ENCODE results near the gene ANKRD33B. TPM values are rescaled to one million over a fixed set of nuclear protein-coding genes. Genes with fewer than 3 reads are reported as not detected.
"Not testable (repeated sequence)": the region's sequence is repeated elsewhere in the genome, so short reads cannot be mapped to it uniquely, and the experiment has no call there.

The ANKRD33B gene
- total RNA-seq = 1 to 10 TPM; 3.3 to 5.3 (median 3.8) TPM

DNA sequence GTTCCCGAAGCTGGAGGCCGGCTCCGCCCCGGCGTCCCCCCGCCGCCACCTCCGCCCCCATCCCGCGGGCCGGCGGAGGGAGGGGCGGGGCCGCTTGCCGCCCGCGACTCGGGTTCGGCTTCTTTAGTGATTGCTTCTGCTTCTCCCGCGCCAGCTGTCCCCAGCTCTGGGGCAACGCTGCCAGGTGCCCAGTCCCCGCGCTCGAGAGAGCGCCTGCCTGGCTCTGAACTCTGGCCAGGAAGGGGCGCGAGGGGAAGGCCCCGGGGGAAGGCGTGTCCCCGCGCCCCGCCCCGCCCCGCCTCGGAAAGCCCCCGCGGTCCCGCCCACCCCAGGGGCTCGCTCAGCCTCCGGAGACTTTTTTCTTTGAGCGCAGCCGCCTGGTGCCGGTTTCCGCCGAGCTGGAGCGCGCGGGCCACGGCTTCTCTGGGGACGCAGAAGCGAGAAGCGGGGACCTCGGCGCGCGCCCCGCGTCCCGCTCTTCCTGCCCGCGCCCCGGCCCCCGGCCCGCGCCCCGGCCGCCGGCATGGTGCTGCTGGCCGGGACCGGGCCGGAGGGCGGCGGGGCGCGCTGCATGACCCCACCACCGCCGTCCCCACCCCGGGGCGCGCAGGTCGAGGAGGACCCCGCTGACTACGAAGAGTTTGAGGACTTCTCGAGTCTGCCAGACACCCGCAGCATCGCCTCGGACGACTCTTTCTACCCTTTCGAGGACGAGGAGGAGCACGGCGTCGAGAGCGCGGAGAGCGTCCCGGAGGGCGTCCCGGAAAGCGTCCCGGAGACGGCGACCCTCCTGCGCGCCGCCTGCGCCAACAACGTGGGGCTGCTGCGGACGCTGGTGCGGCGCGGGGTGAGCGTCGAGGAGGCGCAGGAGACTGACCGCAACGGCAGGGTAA lies at the start of gene ANKRD33B:
ANKRD33B (plus strand) TSS at position 126 of the 893 bp plus-strand sequence; CDS start at position 524, 398 bp downstream.
- Histone ChIP-seq H3K4me1 (peaks cover 0 to 6% of the 10 kb centered on the region in 2 donors), H3K9me3 (no peaks in the 10 kb centered on the region), H3K27me3 (peaks cover 3 to 22% of the 10 kb centered on the region in 2 donors), H3K36me3 (no peaks in the 10 kb centered on the region), H3K4me3 (peak within 1 kb of the TSS; percentile 62 to 86 (median 69)), H3K27ac (peak within 1 kb of the TSS; percentile 50 to 88)
- no peak for TF ChIP-seq POLR2A (IDR thresholded peaks at IDR 0.05)
- TF ChIP-seq, protein P1, sequence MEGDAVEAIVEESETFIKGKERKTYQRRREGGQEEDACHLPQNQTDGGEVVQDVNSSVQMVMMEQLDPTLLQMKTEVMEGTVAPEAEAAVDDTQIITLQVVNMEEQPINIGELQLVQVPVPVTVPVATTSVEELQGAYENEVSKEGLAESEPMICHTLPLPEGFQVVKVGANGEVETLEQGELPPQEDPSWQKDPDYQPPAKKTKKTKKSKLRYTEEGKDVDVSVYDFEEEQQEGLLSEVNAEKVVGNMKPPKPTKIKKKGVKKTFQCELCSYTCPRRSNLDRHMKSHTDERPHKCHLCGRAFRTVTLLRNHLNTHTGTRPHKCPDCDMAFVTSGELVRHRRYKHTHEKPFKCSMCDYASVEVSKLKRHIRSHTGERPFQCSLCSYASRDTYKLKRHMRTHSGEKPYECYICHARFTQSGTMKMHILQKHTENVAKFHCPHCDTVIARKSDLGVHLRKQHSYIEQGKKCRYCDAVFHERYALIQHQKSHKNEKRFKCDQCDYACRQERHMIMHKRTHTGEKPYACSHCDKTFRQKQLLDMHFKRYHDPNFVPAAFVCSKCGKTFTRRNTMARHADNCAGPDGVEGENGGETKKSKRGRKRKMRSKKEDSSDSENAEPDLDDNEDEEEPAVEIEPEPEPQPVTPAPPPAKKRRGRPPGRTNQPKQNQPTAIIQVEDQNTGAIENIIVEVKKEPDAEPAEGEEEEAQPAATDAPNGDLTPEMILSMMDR (IDR thresholded peaks at IDR 0.05) = no peak
- TF ChIP-seq POLR2AphosphoS5 (IDR thresholded peaks at IDR 0.05) = no peak
- no peak for DNase-seq (ENCODE audit: low spot score in 2 of 2)
- intact Hi-C loops (cut with DNase I; ENCODE audit: low total_unique reads) = no loop called here

DNA sequence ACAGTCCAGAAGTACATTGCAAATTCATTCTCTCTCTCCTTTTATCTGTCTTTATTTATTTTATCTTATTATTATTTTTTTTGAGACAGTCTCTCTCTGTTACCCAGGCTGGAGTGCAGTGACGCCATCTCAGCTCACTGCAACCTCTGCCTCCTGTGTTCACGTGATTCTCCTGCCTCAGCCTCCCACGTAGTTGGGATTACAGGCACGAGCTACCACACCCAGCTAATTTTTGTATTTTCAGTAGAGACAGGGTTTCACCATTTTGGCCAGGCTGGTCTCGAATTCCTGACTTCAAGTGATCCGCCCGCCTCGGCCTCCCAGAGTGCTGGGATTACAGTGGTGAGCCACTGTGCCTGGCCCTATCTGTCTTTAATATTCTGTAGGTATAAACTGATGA lies 49.3 kb upstream of the ANKRD33B start:
- DNase-seq (ENCODE audit: low spot score in 2 of 2); H3K4me3 ChIP-seq; H3K27ac ChIP-seq; H3K4me1 ChIP-seq; H3K27me3 ChIP-seq; H3K9me3 ChIP-seq; H3K36me3 ChIP-seq; intact Hi-C loops (cut with DNase I; ENCODE audit: low total_unique reads): not testable (repeated sequence)

DNA sequence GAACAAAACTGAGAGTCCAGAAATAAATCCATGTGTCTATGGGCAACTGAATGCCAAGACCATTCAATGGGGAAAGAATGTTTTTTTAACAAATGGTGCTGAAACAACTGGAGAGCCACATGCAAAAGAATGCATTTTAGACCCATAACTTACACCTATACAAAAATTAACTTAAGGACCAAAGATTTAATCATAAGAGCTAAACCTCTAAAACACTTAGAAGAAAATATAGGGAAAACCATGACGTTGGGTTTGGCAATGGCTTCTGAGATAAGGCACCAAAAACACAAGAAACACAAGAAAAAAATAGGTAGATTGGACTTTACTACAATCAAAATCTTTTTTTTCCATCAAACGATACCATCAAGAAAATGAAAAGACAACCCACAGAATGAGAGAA lies 48.4 kb upstream of the ANKRD33B start:
- intact Hi-C loops (cut with DNase I; ENCODE audit: low total_unique reads) = no loop called here
- no peaks in the 10 kb centered on the region for H3K9me3 ChIP-seq
- no peak overlapping the region for H3K4me3 ChIP-seq
- no peaks in the 10 kb centered on the region for H3K4me1 ChIP-seq
- H3K27ac ChIP-seq = no peak overlapping the region
- H3K27me3 ChIP-seq = no peaks in the 10 kb centered on the region
- DNase-seq (ENCODE audit: low spot score in 2 of 2) = no peak
- TF ChIP-seq POLR2AphosphoS5 (IDR thresholded peaks at IDR 0.05) (no peak), POLR2A (IDR thresholded peaks at IDR 0.05) (no peak)
- TF ChIP-seq, protein P1 (IDR thresholded peaks at IDR 0.05) = no peak
- H3K36me3 ChIP-seq = no peaks in the 10 kb centered on the region

DNA sequence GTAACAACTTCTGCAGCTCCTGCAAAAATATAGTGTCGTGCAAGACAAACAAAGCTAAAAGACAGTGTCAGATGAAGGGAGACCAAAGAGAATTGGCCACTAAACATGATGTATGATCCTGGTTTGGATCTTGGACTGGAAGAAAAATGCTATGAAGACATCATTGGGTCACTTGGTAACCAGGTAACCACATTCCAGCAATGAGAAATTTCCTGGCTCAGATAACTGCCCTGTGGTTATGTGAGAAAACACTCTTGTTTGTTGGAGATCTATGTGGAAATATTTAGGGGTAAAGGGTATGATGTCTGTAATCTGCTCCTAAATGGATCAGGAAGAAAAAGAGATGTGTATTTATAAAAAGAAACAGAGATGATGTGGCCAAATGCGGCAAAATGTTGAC lies 45.5 kb upstream of the ANKRD33B start:
- no peaks in the 10 kb centered on the region for H3K4me1 ChIP-seq
- intact Hi-C loops (cut with DNase I; ENCODE audit: low total_unique reads) = no loop called here
- H3K9me3 ChIP-seq = no peaks in the 10 kb centered on the region
- no peaks in the 10 kb centered on the region for H3K36me3 ChIP-seq
- no peak overlapping the region for H3K4me3 ChIP-seq
- no peak for DNase-seq (ENCODE audit: low spot score in 2 of 2)
- H3K27me3 ChIP-seq = no peaks in the 10 kb centered on the region
- TF ChIP-seq, protein P1 (IDR thresholded peaks at IDR 0.05) = no peak
- TF ChIP-seq POLR2A (IDR thresholded peaks at IDR 0.05) (no peak), POLR2AphosphoS5 (IDR thresholded peaks at IDR 0.05) (no peak)
- H3K27ac ChIP-seq = no peak overlapping the region

DNA sequence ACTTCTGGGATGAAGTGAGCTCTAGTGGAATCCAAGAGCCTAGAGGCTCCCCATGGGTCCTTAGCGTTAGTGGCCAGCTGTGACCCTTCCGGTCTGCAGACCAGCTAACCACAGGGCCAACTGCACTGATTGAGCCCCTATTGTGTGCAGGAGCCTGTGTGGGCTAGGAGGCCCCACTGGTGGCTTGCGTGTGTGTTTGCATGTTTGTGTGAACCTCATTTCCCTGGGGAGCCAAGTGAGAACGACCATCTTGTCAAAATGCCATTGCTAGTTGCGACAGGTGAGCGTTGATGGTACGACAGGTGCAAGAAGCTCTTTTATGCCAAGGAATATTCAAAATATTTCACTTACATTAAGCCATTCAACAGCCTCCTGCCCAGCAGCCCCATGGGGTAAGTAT lies 44.1 kb upstream of the ANKRD33B start:
- no peaks in the 10 kb centered on the region for H3K27me3 ChIP-seq
- intact Hi-C loops (cut with DNase I; ENCODE audit: low total_unique reads) = no loop called here
- DNase-seq (ENCODE audit: low spot score in 2 of 2) = no peak
- no peaks in the 10 kb centered on the region for H3K36me3 ChIP-seq
- H3K4me3 ChIP-seq = no peak overlapping the region
- no peaks in the 10 kb centered on the region for H3K4me1 ChIP-seq
- no peaks in the 10 kb centered on the region for H3K9me3 ChIP-seq
- TF ChIP-seq POLR2A (IDR thresholded peaks at IDR 0.05) (no peak), POLR2AphosphoS5 (IDR thresholded peaks at IDR 0.05) (no peak)
- TF ChIP-seq, protein P1 (IDR thresholded peaks at IDR 0.05) = no peak
- H3K27ac ChIP-seq = no peak overlapping the region

Measured in breast epithelium (tissue), 4 donors.